NK-92 (cell line): ENCODE results near the gene MSMB.
"Not testable (repeated sequence)": the region's sequence is repeated elsewhere in the genome, so short reads cannot be mapped to it uniquely, and the experiment has no call there.

Experiments
- DNase-seq: peaks from one replicate; lab custom pipeline; 2025; ENCODE audit not compliant: unreplicated experiment; lab: John Stamatoyannopoulos, UW

MSMB gene

GRCh38 chr10:46070749-46071148 lies 24.7 kb upstream of the MSMB start:
- no peak for DNase-seq

- no peak for DNase-seq
Observed at GRCh38 chr10:46069771-46070463, 23.8 kb upstream of the MSMB start.

- DNase-seq, result no peak
Observed at GRCh38 chr10:46068905-46069304, 22.8 kb upstream of the MSMB start.

- no peak for DNase-seq
Observed at GRCh38 chr10:46068117-46068516, 22.0 kb upstream of the MSMB start.

- no peak for DNase-seq
Observed at GRCh38 chr10:46064269-46064817, 18.3 kb upstream of the MSMB start.

GRCh38 chr10:46062723-46063428 lies 16.8 kb upstream of the MSMB start:
- DNase-seq, result no peak

GRCh38 chr10:46060706-46061105 lies 14.6 kb upstream of the MSMB start:
- DNase-seq, result no peak

GRCh38 chr10:46057927-46058326 lies 11.9 kb upstream of the MSMB start:
- not testable (repeated sequence) for DNase-seq

GRCh38 chr10:46057038-46057437 lies 11.0 kb upstream of the MSMB start:
- DNase-seq, result no peak

- DNase-seq, result no peak
Observed at GRCh38 chr10:46055771-46056170, 9.7 kb upstream of the MSMB start.

GRCh38 chr10:46053534-46054434 lies 7.7 kb upstream of the MSMB start:
- no peak for DNase-seq

GRCh38 chr10:46052791-46053375 lies 6.8 kb upstream of the MSMB start:
- DNase-seq, result no peak

GRCh38 chr10:46052057-46052790 lies 6.2 kb upstream of the MSMB start:
- DNase-seq, result no peak

GRCh38 chr10:46050941-46051623 lies 5.0 kb upstream of the MSMB start:
- no peak for DNase-seq

GRCh38 chr10:46049497-46049831 lies 3.4 kb upstream of the MSMB start:
- not testable (repeated sequence) for DNase-seq

GRCh38 chr10:46048152-46048551 lies 2.1 kb upstream of the MSMB start:
- DNase-seq, result no peak

GRCh38 chr10:46042527-46042926 lies 3.5 kb downstream of the MSMB start:
- no peak for DNase-seq

- no peak for DNase-seq
Observed at GRCh38 chr10:46040004-46040403, 6.1 kb downstream of the MSMB start.

- DNase-seq, result no peak
Observed at GRCh38 chr10:46037107-46037825, 8.8 kb downstream of the MSMB start.
